B cell (primary cell): ENCODE measurements around the gene NUDT9. TPM values are rescaled to one million over a fixed set of nuclear protein-coding genes. Genes with fewer than 3 reads are reported as not detected.
"Not testable (repeated sequence)": the region's sequence is repeated elsewhere in the genome, so short reads cannot be mapped to it uniquely, and the experiment has no call there.

Experiments
- ATAC-seq: fragments of 200-7000 bp; cut with Tn5 transposase; one replicate; pipeline ENCODE4 v1.10.0; 2021; ENCODE audit warnings: low read depth, mild to moderate bottlenecking, moderate number of reproducible peaks, moderate library complexity
- CTCF ChIA-PET: fragments of 350-600 bp; sonication (Branson Sonifier 250); formaldehyde crosslinking; loops from one replicate; lab custom pipeline; 2021; ENCODE audit warnings: antibody characterized with exemption, inconsistent platforms; lab: Charles Lee
- POLR2A ChIA-PET: fragments of 350-600 bp; sonication (Branson Sonifier 250); formaldehyde crosslinking; loops from one replicate; lab custom pipeline; 2021; ENCODE audit warnings: antibody characterized with exemption; lab: Charles Lee
- DNase-seq: peaks from one replicate; pipeline ENCODE4 v3.0.0; 2013
- H2AFZ ChIP-seq: 2 replicates; pipeline ENCODE4 v1.6.1; 2012; ENCODE audit warnings: mild to moderate bottlenecking, low read depth, low read length; ENCODE audit not compliant: insufficient read depth, poor library complexity, severe bottlenecking
- H3K27ac ChIP-seq, 2 donors: 1 replicate in 1 of 2; 2 replicates in 1 of 2; pipeline ENCODE4 v1.5.1; 2012 to 2013; ENCODE audit warnings: low read length in 2 of 2, mild to moderate bottlenecking in 2 of 2, moderate library complexity in 1 of 2
- H3K27me3 ChIP-seq, 4 experiments: fragments of 200-600 bp in 1 of 4; sonication (generic) in 1 of 4; replicated peaks in 1 of 4; 1 replicate in 2 of 4; 2 replicates in 2 of 4; pipeline versions ENCODE4 v1.6.1 to v1.7.0; 2013 to 2016; ENCODE audit warnings: low read length in 3 of 4, mild to moderate bottlenecking in 2 of 4, mixed read lengths in 1 of 4, moderate library complexity in 1 of 4; ENCODE audit not compliant: insufficient read depth in 4 of 4, control insufficient read depth in 3 of 4; ENCODE audit errors: control extremely low read depth in 1 of 4
- H3K36me3 ChIP-seq, 2 experiments: replicated peaks in 1 of 2; 1 replicate in 1 of 2; 2 replicates in 1 of 2; pipeline versions ENCODE4 v1.6.1 to v1.7.1; 2013; ENCODE audit warnings: low read length in 1 of 2; ENCODE audit not compliant: insufficient read depth in 2 of 2, control insufficient read depth in 1 of 2; ENCODE audit errors: control extremely low read depth in 1 of 2, extremely low read depth in 1 of 2
- H3K4me1 ChIP-seq, 2 donors: fragments of 200-600 bp in 1 of 2; sonication (generic) in 1 of 2; 1 replicate in 1 of 2; 2 replicates in 1 of 2; pipeline versions ENCODE4 v1.5.1 to v1.6.1; 2013 to 2017; ENCODE audit warnings: low read length in 2 of 2; ENCODE audit not compliant: control insufficient read depth in 2 of 2, insufficient read depth in 2 of 2
- H3K4me2 ChIP-seq: replicated peaks from 2 replicates; pipeline ENCODE3; 2012; ENCODE audit warnings: mild to moderate bottlenecking, low read depth, low read length; ENCODE audit not compliant: poor library complexity, severe bottlenecking
- H3K4me3 ChIP-seq, 5 experiments: fragments of 200-600 bp in 1 of 5; sonication (generic) in 1 of 5; 1 replicate in 3 of 5; 2 replicates in 2 of 5; pipeline versions ENCODE4 v1.5.1 to v1.7.0; 2011 to 2016; ENCODE audit warnings: low read length in 4 of 5, mild to moderate bottlenecking in 4 of 5, low read depth in 2 of 5, control low read depth in 1 of 5, moderate library complexity in 1 of 5; ENCODE audit not compliant: insufficient read depth in 1 of 5; ENCODE audit errors: control extremely low read depth in 1 of 5, extremely low read depth in 1 of 5
- H3K79me2 ChIP-seq: fragments of 200-600 bp; sonication (generic); one replicate; pipeline ENCODE4 v1.6.0; 2016; ENCODE audit warnings: low read length; ENCODE audit not compliant: control insufficient read depth, insufficient read depth
- H3K9ac ChIP-seq: fragments of 200-600 bp; sonication (generic); 2 replicates; pipeline ENCODE4 v1.6.1; 2017; ENCODE audit warnings: mild to moderate bottlenecking, low read length, moderate library complexity
- H3K9me3 ChIP-seq, 3 donors: one replicate each; pipeline versions ENCODE4 v1.6.1 to v1.7.1; 2013; ENCODE audit warnings: low read length in 2 of 3; ENCODE audit not compliant: control insufficient read depth in 2 of 3, insufficient read depth in 1 of 3; ENCODE audit errors: control extremely low read depth in 1 of 3
- H4K20me1 ChIP-seq: 2 replicates; pipeline ENCODE4 v1.6.0; 2012; ENCODE audit warnings: mild to moderate bottlenecking, low read length; ENCODE audit not compliant: insufficient read depth, control insufficient read depth, poor library complexity, severe bottlenecking
- H3K27ac Mint-ChIP-seq: one replicate; pipeline ENCODE4 v1.8.0; 2021; ENCODE audit warnings: mixed read lengths
- H3K27me3 Mint-ChIP-seq: one replicate; pipeline ENCODE4 v1.8.0; 2021; ENCODE audit warnings: mixed read lengths
- H3K4me1 Mint-ChIP-seq: one replicate; pipeline ENCODE4 v1.8.0; 2021; ENCODE audit warnings: mixed read lengths
- H3K4me3 Mint-ChIP-seq: one replicate; pipeline ENCODE4 v1.8.0; 2021; ENCODE audit warnings: mixed read lengths
- H3K9me3 Mint-ChIP-seq: one replicate; pipeline ENCODE4 v1.8.0; 2022; ENCODE audit warnings: mixed read lengths; ENCODE audit not compliant: insufficient read depth
- EZH2 ChIP-seq: IDR thresholded peaks from 2 replicates; pipeline ENCODE4 v1.6.1; 2012; ENCODE audit warnings: borderline replicate concordance, low read depth, mild to moderate bottlenecking, moderate library complexity, low read length; ENCODE audit not compliant: insufficient read depth, poor library complexity, severe bottlenecking
- WGBS: methylation state at CpG from one replicate; pipeline ENCODE4 v1.1.5; 2013; ENCODE audit warnings: missing lambda C conversion rate; ENCODE audit not compliant: insufficient coverage; 5-methylcytosine and 5-hydroxymethylcytosine counted together
- intact Hi-C: fragments of 100-400 bp; cut with micrococcal nuclease; formaldehyde crosslinking; loops from one replicate; pipeline ENCODE4 v1.10.0; 2022
- polyA plus RNA-seq: library from polyadenylated mRNA; depleted of rRNA; stranded (reverse); fragments of >200 nt; gene quantifications from 2 replicates; pipeline ENCODE4 v1.2.3, GENCODE V29; 2012
- total RNA-seq, 2 donors: library from RNA; stranded (reverse); fragments of 120-200 nt in 1 of 2; gene quantifications; 1 replicate in 1 of 2; 2 replicates in 1 of 2; pipeline versions ENCODE4 v1.2.3 to v1.2.4, GENCODE V29; 2013 to 2022
- TF ChIP-seq, protein P1 (sequence below): fragments of 200-600 bp; IDR thresholded peaks from one replicate; pipeline ENCODE4 v1.8.0; 2022; ENCODE audit warnings: antibody characterized with exemption, mild to moderate bottlenecking

The NUDT9 gene
- total and polyA plus RNA-seq, 2 donors (not counting 1 experiment from before 2014, with no cell fraction given), result 10.0 to 17.5 TPM

DNA sequence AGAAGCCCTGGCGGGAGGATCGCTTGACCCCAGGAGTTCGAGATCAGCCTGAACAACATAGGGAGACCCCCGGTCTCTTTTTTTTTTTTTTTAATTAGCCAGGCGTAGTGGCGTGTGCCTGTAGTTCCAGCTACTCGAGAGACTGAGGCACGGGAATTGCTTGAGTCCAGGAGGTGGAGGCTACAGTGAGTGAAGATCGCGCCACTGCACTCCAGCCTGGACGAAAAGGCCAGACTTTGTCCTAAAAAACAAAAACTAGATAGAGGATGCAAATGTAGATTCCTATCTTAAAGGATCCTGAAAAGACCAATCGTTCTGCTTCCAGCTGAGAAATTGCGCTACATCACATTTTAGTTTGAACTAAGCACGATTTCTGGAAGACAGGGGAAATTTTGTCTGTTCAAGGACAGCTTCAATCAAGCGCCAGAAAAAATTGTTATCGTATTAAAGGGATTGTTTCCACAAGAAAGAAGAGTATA lies 30.8 kb upstream of the NUDT9 start:
- H3K4me3 Mint-ChIP-seq, result peak overlapping the region; percentile 97
- peak overlapping the region; percentile 93 for H3K27ac Mint-ChIP-seq
- Histone ChIP-seq H4K20me1 (peaks cover 6% of the 10 kb centered on the region), H3K4me3 (peak overlapping the region; percentile 69 to 94 (median 92)), H3K4me2 (peak overlapping the region; percentile 70), H3K79me2 (peaks cover 54% of the 10 kb centered on the region), H3K27me3 (no peaks in the 10 kb centered on the region), H3K9me3 (no peaks in the 10 kb centered on the region), H3K4me1 (peaks cover 24 to 30% of the 10 kb centered on the region in 2 donors), H3K9ac (peak overlapping the region; percentile 84), H3K27ac (peak overlapping the region; percentile 69 to 82), H3K36me3 (no peaks in the 10 kb centered on the region), H2AFZ (peak overlapping the region; percentile 92)
- ATAC-seq (peak; percentile 5), DNase-seq (no peak)
- TF ChIP-seq EZH2, result no peak
- TF ChIP-seq, protein P1, sequence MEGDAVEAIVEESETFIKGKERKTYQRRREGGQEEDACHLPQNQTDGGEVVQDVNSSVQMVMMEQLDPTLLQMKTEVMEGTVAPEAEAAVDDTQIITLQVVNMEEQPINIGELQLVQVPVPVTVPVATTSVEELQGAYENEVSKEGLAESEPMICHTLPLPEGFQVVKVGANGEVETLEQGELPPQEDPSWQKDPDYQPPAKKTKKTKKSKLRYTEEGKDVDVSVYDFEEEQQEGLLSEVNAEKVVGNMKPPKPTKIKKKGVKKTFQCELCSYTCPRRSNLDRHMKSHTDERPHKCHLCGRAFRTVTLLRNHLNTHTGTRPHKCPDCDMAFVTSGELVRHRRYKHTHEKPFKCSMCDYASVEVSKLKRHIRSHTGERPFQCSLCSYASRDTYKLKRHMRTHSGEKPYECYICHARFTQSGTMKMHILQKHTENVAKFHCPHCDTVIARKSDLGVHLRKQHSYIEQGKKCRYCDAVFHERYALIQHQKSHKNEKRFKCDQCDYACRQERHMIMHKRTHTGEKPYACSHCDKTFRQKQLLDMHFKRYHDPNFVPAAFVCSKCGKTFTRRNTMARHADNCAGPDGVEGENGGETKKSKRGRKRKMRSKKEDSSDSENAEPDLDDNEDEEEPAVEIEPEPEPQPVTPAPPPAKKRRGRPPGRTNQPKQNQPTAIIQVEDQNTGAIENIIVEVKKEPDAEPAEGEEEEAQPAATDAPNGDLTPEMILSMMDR, result no peak
- CTCF ChIA-PET, result interaction anchor here (1.3 to 3.8 kb wide), 4 partner anchors 16 to 171 kb away, joined by 3 to 28 read pairs (median 13); partner anchors contain the start of gene NUDT9
- peaks cover 43% of the 10 kb centered on the region for H3K4me1 Mint-ChIP-seq
- 20% methylated on average over 13 of the region's 16 CpGs for WGBS
- no peaks in the 10 kb centered on the region for H3K9me3 Mint-ChIP-seq
- intact Hi-C loops, result loop anchor here (1.0 to 5.0 kb wide), 6 partner anchors 15 to 1721 kb away; partner anchors contain the start of genes KLHL8, NUDT9 and TIGD2
- H3K27me3 Mint-ChIP-seq, result no peaks in the 10 kb centered on the region
- POLR2A ChIA-PET, result interaction anchor here (1.0 to 3.0 kb wide), 2 partner anchors 9 to 31 kb away, joined by 3 to 25 read pairs; partner anchors contain the start of gene NUDT9

DNA sequence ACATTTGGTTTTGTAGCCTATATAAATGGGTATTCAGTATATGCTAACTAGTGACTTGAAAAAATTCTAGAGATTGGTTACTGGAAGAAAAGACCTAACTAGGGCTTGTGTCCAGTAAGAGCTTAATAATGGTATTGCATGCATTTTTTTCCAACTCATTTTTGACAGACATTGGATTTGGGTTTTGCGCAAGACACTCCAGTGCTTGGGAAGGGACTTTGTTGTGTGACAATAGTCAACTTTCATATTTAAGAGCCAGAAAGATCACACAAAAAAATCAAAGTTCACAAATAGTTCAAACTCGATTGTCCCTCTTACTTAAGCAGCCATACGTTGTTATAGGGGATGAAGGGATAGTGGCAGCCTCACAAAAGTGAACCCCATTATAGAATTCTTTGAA lies 30.2 kb upstream of the NUDT9 start:
- ChIA-PET CTCF (interaction anchor here (2.8 to 3.8 kb wide), 2 partner anchors 16 to 30 kb away, joined by 19 to 28 read pairs; partner anchors contain the start of gene NUDT9), POLR2A (interaction anchor here (1.0 to 3.0 kb wide), 2 partner anchors 8 to 30 kb away, joined by 3 to 25 read pairs; partner anchors contain the start of gene NUDT9)
- peak overlapping the region; percentile 36 for H3K4me3 Mint-ChIP-seq
- no peak overlapping the region for H3K27ac Mint-ChIP-seq
- peak overlapping the region; percentile 84 for H3K9ac ChIP-seq
- no peak for ATAC-seq
- H3K4me1 Mint-ChIP-seq, result peaks cover 37% of the 10 kb centered on the region
- H3K27me3 ChIP-seq, result no peaks in the 10 kb centered on the region
- DNase-seq, result no peak
- H4K20me1 ChIP-seq, result peaks cover under 1% of the 10 kb centered on the region
- H3K9me3 ChIP-seq, result no peaks in the 10 kb centered on the region
- H3K27ac ChIP-seq, result no peak overlapping the region
- H3K4me3 ChIP-seq, result peak overlapping the region in 1 of 5 experiments; percentile 94
- intact Hi-C loops, result loop anchor here (5.0 kb wide), 4 partner anchors 70 to 1720 kb away; partner anchors contain the start of genes KLHL8 and TIGD2
- H2AFZ ChIP-seq, result peak overlapping the region; percentile 92
- no peaks in the 10 kb centered on the region for H3K27me3 Mint-ChIP-seq
- TF ChIP-seq EZH2, result no peak
- TF ChIP-seq, protein P1, result no peak
- peaks cover 48% of the 10 kb centered on the region for H3K79me2 ChIP-seq
- no peaks in the 10 kb centered on the region for H3K9me3 Mint-ChIP-seq
- H3K4me2 ChIP-seq, result peak overlapping the region; percentile 70
- H3K4me1 ChIP-seq, result peaks cover 24% of the 10 kb centered on the region in 2 donors
- WGBS, result no CpG with 5 or more reads among the region's 3 CpGs
- H3K36me3 ChIP-seq, result no peaks in the 10 kb centered on the region

DNA sequence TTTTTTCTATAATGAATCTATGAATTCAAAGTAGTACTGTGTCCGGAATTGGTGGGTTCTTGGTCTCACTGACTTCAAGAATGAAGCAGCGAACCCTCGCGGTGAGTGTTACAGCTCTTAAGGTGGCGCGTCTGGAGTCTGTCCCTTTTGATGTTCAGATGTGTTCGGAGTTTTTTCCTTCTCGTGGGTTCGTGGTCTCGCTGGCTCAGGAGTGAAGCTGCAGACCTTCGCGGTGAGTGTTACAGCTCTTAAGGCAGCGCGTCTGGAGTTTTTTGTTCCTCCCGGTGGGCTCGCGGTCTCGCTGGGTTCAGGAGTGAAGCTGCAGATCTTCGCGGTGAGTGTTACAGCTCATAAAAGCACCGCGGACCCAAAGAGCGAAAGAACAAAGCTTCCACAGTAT lies 27.3 kb upstream of the NUDT9 start:
- intact Hi-C loops, H3K27ac Mint-ChIP-seq, POLR2A ChIA-PET, H2AFZ ChIP-seq, H3K9me3 Mint-ChIP-seq, H3K9me3 ChIP-seq, ATAC-seq, H3K4me3 Mint-ChIP-seq, H3K27ac ChIP-seq, H3K4me1 ChIP-seq, H4K20me1 ChIP-seq, H3K9ac ChIP-seq, H3K4me3 ChIP-seq, H3K4me2 ChIP-seq, DNase-seq, H3K36me3 ChIP-seq, H3K27me3 Mint-ChIP-seq, H3K27me3 ChIP-seq: not testable (repeated sequence)
- WGBS, result 95% methylated on average over 23 of the region's 23 CpGs
- H3K4me1 Mint-ChIP-seq, result peaks cover 13% of the 10 kb centered on the region
- peaks cover 21% of the 10 kb centered on the region for H3K79me2 ChIP-seq
- CTCF ChIA-PET, result interaction anchor here (1.2 to 2.6 kb wide), 2 partner anchors 19 to 70 kb away, joined by 3 to 7 read pairs; no protein-coding TSS in a partner anchor
